ENCODE measurements around the gene TCP10L.
"Not testable (repeated sequence)": the region's sequence is repeated elsewhere in the genome, so short reads cannot be mapped to it uniquely, and the experiment has no call there.

Gene TCP10L

DNA sequence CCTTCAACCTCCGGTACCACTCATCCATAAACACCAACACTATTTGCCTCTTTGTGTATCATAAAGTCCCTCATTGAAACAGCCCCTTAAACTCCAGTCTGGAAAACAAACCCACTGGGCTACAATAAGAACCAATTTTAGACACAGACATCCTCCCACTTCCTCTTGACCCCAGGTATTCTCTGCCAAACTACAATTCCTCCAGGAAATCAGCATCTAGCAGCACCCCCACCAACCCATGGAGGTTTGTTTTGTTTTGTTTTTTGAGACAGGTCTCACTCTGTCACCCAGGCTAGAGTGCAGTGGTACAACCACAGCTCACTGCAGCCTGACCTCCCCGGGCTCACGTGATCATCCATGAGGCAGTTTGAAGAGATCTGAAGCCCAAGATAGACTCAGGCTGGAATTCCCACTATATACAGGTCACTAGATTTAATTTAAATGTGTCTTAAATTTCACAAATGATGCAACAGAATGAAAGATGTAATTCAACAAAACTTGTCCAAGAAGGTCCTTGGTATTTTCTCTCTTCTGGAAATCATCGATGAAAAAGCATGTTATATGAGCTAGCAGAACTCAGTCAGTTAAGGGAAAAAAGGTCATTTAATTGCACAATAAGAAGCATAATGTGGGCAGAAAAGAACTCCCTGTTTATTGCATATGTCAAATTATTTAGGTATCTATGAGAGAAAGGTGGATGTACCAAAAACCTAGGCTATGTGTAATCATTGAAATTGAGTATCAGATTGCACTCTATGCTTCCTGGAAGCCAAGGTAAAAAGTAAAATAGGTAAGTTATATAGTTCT is 30.3 kb downstream of the TCP10L start:
- DNase-seq (ENCODE audit: low read depth, low spot score), result no peak

DNA sequence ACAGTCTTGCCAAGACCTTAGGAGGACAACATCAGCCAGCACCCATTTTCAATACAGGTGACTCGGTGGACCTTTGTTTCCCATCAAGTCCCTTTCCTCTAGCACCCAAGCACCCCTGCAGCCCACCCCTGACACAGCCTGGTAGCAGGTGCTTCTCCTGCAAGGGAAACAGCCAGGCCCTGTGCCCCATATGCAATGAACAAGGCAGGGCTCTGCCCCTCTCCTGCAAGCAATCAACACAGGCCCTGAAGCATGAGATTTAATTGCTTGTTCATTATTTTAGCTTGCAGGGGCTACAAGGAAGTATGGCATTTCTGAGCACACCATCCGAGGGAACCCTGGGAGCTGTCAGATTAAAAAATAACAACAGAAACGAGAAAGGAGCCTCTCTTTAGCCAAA is 35.4 kb downstream of the TCP10L start:
- DNase-seq (ENCODE audit: low read depth, low spot score), result no peak

DNA sequence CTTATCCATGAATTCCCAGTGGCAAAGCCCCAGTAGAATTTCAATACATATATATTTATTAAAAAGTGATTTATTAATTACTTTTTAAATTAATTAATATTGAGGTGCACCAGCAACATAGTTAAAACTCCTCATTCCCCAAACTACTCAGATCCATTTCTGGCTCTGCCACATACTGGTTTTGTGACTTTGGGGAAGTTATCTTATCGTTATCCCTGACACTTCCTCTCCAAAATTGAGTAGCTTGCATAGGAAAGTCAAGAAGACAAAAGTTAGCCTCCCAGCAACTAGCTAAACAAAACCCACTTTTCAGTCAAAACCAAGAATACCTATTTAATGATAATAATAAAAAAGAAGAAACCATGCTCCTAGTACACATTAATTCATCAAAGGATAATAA is 35.9 kb downstream of the TCP10L start:
- DNase-seq (ENCODE audit: low read depth, low spot score), result no peak

DNA sequence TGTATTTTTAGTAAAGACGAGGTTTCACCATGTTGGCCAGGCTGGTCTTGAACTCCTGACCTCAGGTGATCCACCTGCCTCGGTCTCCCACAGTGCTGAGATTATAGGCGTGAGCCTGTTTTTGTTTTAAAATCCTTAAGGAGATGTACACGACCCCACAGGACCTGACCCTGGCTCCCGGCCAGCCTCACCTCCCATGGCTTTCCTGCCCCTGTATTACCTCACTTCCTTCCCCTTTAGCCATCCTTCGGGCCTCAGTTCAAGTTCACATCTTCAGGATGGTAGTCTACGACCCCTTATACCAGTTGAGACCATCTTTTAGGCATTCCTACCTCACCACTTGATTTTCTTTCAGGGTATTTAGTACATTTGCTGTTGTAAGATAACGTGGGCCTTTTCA is 36.3 kb downstream of the TCP10L start:
- DNase-seq (ENCODE audit: low read depth, low spot score), result no peak

DNA sequence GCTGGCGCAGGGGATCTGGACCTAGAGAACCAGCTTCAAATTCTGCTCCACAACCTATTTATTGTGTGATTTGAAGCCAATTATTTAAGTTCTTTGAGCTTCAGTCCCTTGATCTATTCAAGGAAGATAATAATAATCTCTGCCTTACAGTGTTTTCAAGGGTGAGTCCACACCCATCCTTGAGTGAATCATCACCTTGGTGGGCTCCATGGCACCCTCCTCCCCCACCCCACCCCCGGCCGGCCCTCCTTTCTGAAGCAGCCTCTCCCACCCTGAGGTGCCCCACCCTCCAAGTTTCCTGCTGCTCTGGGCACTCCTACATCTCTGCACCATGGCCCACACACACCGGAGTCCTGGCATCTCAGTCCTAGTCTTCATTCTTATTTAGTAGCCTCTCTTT is 38.3 kb downstream of the TCP10L start:
- DNase-seq (ENCODE audit: low read depth, low spot score), result no peak

DNA sequence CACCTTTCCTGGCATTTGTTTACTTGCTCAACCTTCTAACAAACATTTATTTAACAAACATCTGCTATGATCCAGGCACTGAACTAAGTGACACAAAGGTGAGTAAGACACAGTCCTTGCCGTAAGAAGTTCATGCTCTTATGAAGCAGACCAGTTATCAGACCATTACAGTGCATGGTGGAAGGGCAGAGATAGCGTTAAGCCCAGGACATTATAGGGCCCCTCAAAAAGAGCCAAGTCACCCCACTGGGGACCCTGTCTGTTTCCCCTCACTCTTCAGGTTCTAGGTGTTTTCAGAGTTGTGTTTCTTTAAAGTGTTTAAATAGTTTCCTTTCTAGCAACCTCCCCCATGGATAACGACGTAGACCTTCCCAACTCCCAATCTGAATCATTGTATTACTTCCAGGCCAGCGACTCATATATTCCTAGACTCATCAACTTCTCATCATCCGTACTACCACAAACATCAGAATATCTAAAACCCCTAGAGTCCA is 39.3 kb downstream of the TCP10L start:
- DNase-seq (ENCODE audit: low read depth, low spot score), result no peak

DNA sequence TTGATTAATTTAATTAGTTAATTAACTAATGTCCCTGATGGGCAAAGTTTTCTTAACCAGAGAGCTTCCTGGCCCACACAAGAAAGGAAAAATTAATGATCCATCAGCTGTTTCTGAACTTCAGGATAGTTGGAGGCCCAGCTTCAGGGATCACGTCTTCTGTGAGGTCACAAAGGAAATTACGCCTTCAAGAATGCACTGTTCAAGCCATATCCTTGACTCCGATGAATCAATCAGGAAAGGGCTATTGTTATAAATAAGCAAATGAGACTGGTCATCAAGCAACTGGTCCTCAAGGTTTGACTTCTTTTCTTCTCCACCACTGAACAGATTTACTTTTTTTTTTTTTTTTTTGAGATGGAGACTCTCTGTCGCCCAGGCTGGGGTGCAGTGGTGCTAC is 40.6 kb downstream of the TCP10L start:
- DNase-seq (ENCODE audit: low read depth, low spot score), result no peak

DNA sequence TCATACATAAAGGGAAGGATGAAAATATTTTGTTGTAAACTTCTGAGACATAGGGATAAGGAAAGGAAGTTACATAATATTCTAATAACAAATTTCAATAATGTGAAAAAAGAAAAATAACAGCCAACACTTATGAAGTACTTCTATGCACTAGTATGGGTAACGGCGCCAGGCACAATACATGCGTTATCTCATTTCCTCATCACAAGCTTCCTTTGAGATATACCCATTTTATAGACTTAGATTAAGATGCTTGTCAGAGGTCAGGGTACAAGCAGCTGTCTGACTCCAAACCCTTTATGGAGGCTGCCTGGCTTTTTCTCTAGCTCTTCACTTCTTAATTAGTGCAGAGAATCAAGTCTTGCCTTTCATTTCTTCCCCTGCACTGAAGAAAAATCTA is 41.3 kb downstream of the TCP10L start:
- no peak for DNase-seq (ENCODE audit: low read depth, low spot score)

DNA sequence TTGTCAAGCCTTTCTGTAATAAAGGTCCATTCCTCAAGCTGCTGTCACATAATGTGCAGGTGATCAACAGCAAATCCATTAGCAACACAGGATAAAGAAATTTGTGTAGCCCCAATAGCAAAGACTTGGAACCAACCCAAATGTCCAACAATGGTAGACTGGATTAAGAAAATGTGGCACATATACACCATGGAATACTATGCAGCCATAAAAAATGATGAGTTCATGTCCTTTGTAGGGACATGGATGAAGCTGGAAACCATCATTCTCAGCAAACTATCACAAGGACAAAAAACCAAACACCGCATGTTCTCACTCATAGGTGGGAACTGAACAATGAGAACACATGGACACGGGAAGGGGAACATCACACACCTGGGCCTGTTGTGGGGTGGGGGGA is 42.3 kb downstream of the TCP10L start:
- DNase-seq (ENCODE audit: low read depth, low spot score), result not testable (repeated sequence)

DNA sequence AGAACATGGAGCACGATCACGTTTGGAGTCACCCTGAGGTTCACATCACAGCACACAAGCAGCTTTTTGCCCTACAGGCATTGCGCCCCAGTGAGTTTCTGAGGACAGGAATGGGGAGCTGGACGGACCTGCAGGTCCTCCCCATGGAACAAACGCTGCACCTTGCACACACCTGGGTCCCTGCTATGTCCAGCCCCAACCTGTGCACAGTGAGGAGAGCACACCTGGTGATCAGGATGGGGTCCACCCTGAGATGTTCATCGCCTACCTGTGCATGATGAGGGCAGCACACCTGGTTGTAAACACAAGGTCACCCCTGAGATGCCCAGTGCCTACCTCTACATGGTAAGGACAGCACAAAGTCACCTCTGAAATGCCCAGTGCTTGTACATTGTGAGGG is 45.9 kb downstream of the TCP10L start:
- no peak for DNase-seq (ENCODE audit: low read depth, low spot score)

DNA sequence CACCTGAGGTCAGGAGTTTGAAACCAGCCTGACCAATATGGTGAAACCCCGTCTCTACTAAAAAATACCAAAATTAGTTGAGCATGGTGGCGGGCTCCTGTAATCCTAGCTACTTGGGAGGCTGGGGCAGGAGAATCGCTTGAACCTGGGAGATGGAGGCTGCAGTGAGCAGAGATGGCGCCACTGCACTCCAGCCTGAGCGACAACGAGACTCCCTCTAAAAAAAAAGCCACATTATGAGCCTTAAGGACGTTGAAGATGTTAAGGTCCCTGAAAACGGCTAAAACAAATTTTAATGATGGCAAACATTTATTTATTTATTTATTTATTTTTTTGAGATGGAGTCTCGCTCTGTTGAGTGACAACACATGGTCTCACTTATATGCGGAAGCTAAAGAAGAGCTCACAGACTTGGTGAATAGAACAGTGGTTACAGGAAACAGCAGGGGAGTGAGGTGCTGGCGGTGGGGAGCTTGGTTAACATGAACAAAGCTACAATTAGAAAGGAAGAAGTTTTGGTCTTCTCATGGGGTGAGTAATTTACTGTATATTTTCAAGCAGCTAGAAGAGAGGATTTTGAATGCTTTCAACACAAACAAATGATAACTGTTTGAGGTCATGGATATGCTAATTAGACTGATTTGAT is 47.1 kb downstream of the TCP10L start:
- no peak for DNase-seq (ENCODE audit: low read depth, low spot score)

DNA sequence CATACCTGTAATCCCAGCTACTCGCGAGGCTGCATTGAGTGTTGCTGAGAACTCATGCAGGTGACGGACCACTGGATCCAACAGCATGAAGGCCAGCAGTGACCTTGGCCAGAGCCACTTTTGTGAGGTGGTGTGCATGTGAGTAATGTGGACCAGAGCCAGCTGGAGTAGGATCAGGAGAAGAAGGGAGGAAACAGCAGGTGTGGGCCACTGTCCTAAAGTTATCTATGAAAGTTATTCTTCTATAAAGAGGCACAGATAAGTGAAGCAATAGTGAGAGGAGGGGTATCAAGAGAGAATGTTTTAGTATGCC is 47.8 kb downstream of the TCP10L start:
- DNase-seq (ENCODE audit: low read depth, low spot score), result no peak

DNA sequence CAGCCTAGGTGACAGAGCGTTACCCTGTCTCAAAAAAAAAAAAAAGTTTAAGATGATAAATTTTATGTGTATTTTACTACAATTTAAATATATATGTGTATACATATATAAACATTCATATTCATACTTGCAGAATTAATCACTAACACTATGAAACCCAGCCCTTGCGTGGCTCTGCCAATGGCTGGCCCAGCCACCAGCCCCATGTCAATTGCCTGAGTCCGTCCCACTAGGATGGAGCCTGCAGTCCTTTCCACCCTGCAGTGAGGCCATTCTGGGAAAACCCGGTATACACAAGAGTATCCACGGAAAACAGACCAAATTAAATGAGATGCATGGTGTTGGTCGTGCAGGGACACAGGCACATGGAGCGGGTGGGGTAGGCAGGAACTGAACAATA is 49.7 kb downstream of the TCP10L start:
- DNase-seq (ENCODE audit: low read depth, low spot score), result no peak

DNA sequence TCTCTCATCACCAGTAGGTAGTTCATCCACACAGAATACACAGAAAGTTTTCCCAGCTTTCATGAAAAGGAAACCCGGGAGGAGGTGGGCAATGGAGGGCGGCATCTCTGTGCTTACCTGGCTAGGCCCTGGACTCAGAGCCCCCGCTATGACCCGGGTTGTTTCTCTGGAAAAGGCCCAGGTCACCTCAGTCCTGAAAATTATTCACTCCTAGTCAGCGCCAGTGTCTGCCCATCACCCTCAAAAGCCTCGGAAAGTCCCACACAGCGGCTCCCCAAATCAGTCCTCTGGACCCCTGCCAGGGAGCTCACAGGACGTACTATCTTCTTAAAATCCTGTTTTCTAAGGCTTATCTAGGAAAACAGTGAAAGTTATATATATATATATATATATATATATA is 51.2 kb downstream of the TCP10L start:
- DNase-seq (ENCODE audit: low read depth, low spot score), result no peak

DNA sequence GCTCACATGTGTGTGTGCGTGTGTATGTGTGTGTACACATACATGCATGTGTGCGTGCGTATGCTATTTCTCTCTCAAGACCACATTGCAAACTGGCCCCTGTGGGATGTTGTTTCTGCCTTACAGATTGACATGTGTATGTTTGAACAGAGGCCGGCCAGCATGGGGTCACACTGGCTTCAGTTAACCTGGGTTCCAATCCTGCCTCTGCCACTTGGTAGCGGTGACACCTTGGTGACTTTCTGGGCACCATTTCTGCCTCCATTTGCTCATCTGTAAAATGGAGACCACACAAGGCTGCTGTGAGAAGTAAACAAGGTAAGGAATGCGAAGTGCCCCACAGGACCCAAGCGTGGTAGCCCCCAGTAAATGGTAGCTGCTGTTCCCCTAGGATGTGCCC is 51.7 kb downstream of the TCP10L start:
- DNase-seq (ENCODE audit: low read depth, low spot score), result no peak

DNA sequence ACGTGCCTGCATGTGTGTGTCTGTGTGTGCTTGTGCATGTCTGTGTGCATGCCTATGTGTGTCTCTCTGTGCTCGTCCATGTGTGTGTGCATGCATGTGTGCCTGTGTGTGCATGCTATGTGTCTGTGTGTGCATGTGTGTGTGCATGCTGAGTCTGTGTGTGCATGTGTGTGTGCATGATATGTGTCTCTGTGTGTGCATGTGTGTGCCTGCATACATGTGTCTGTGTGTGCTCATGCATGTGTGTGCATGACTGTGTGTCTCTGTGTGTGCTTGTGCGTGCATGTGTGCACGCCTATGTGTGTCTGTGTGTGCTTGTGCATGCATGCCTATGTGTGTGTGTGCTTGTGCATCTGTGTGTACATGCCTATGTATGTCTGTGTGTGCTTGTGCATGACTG is 52.3 kb downstream of the TCP10L start:
- DNase-seq (ENCODE audit: low read depth, low spot score), result no peak

DNA sequence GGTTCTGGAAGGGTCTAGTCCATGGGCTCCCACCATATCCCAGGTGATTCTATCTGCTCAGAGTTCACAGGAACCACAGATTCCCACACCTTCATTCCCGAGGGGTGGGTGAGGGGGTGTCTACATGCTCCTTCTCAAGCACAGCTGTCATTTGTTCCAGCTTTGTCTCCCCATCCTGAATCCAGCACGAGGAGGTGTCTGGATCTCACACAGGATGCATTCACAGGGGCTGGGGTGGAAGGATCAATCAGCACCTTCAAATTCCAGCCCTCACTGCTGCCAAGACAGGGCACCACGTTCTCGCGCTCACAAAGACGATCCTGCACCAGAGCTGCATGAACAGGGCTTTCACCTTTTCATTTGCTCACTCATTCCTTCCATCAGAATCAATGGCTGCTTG is 52.7 kb downstream of the TCP10L start:
- DNase-seq (ENCODE audit: low read depth, low spot score), result no peak

DNA sequence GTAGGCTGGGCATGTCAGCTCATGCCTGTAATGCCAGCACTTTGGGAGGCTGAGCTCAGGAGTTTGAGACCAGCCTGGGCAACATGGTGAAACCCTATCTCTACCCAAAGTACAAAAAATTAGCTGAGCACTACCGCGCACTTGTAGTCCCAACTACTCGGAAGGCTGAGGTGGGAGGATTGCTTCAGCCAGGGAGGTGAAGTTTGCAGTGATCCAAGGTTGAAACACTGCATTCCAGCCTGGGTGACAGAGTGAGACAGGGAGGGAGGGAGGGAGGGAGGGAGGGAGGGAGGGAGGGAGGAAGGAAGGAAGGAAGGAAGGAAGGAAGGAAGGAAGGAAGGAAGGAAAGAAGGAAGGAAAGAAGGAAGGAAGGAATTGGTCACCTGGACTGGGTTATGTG is 53.8 kb downstream of the TCP10L start:
- DNase-seq (ENCODE audit: low read depth, low spot score), result not testable (repeated sequence)

DNA sequence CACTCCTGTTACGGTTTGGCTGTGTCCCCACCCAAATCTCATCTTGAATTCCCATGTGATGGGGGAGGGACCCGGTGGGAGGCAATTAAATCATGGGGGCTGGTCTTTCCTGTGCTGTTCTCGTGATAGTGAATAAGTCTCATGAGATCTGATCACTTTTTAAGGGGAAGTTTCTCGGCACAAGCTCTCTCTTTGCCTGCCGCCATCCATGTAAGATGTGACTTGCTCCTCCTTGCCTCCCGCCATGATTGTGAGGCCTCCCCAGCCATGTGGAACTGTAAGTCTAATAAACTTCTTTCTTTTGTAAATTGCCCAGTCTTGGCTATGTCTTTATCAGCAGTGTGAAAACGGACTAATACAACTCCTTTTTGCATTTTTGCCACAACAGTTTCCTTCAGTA is 54.5 kb downstream of the TCP10L start:
- not testable (repeated sequence) for DNase-seq (ENCODE audit: low read depth, low spot score)

DNA sequence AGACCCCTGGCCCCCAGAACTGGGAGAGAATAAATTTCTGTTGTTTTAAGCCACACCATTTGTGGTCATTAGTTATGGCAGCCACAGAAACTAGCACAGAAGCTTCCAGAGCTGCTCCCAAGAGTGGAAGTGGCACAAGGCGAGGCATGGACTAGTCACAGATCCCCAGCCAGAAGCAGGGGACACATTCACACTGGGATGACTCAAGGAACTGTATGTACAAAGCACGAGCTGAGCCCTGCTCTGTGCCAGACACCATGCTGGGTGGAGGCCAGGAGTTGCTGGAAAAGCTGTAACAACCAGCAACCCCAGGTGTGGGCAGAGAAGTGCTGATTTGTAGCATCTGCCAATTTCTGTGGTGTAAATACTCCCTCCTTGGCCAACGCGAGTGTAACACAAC is 55.6 kb downstream of the TCP10L start:
- DNase-seq (ENCODE audit: low read depth, low spot score), result no peak

DNA sequence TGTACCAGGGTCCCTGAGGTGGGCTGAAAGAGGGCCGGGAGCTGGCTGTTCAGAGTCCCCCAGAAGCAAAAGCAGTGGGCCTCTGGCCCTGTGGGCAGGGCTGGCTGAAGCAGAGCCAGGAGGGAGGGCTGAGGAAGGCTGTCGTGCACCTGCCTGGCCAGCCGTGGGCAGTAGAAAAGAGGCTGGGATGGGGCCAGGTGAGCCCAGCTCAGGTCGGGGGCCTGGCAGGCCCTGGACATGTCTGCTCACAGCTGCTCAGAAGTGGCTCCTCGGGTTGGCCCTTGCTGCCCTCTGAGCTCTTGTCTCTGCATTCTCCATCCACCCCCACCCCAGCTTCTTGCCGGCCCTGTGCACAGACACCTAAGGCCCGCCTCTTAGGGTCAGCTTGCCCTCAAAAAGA is 60.0 kb downstream of the TCP10L start:
- DNase-seq (ENCODE audit: low read depth, low spot score), result no peak

DNA sequence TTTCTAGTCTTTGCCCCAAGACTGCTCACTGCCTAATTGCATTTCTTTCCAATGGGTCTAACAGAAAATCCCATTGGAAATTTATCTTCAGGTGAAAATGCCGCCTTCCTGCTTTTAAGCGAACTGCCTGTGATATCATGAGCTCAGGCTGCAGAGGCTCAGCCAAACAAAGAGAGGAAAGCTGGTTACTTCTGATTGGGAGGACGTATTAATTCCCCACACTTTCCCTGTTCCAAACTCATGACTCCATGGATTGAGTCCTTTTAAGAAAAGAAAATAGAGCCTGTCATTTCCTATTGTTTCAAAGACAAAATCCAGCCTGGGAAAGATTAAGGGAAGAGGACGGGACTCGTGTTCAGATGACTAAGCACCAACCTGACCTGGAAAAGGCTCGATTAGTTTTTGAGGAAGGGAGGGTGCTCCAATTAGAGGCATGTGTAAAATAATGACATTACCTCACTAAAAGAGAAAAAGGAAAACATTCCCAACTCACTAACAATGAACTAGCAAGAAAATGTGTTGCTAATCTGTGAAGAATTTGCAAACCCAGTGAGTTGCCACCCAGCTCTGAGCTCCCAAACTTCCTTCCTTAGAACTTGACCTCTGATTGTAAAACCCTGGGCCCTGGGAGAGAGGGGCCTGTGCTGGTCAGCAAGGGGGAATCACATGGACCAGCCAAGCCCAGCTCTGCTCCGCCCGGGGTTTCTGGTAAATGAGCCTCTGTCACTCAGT is 61.2 kb downstream of the TCP10L start:
- no peak for DNase-seq (ENCODE audit: low read depth, low spot score)

Data from brain pericyte (primary cell).